NCI-H2029 (cell line): ENCODE results near the gene PECR.
"Not testable (repeated sequence)": the region's sequence is repeated elsewhere in the genome, so short reads cannot be mapped to it uniquely, and the experiment has no call there.

Experiments used
- DNase-seq: peaks from one replicate; lab custom pipeline; 2025; lab: John Stamatoyannopoulos, UW

Gene PECR

DNA sequence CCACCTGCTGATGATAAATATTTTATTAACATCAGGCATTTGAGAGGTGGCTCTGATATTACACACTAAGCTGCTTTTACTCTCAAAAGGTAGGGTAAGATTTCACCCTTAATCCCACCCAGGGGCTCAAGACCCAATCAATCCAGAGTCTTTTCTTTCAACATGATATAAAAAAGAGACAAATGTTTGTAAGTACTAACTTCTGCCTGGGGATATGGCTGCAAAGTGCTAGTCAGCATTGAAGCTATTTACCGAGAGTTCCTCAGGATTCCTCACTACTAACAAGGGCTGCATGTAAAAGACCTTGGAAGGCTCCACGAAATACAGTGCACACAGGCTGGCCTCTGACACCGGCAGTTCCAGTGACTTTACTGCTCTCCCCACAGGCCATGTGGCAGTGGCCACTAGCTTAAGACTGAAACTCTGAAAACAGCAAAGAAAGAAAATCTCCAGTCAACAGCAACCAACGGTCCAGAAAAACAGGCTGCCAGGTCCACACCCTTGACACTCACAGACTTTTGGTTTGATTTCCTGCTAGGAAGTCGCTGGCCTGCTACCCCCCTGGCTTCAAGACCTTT lies 79.4 kb downstream of the PECR start:
- DNase-seq, result no peak

GRCh38 chr2:216001216-216002100 lies 80.2 kb downstream of the PECR start:
- DNase-seq, result no peak

- DNase-seq, result no peak
Observed at GRCh38 chr2:215998636-215999035, 83.0 kb downstream of the PECR start.

DNA sequence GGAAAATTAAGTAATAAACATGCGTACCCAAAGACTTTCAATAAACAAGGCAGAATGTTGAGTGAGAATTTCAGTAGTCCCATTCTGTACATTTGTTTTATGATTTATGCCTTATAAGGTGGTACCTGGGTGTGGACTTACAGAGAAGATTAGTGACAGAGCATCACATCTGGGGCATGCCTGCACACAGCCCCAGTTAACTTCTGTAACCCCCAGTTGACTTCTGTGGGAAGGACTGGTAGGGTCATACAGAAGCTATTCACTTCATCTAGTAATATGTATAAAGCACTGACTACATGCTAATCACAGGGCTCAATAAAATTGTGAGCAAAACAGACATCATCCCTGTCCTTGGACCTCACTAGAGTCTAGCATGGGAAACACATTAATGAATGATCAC lies 84.4 kb downstream of the PECR start:
- no peak for DNase-seq

DNA sequence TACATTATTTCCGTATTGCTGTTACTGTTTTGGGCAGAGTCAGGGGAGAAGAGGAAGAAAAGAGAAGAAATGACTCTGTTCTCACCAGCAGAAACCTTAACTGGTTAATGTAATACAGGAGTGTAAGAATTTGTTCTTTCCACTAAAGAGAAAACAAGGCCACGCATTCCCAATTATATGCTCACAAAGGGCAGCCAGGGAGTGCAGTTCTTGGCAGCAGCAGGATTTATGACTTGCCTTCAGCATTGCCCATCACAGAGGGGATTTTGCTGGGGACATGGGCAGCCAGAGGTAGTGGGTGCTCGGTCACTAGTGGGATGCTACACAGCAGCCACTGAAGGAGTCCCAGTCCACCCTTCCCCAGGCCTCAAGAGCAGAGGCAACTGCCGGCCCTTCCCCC lies 86.7 kb downstream of the PECR start:
- DNase-seq, result no peak

GRCh38 chr2:215988556-215989207 lies 92.9 kb downstream of the PECR start:
- DNase-seq, result not testable (repeated sequence)
